H9 (cell line): Measurements from ENCODE around the gene SPINT1. TPM values are rescaled to one million over a fixed set of nuclear protein-coding genes. Genes with fewer than 3 reads are reported as not detected.

Experiments used
- DNase-seq: peaks from one replicate; pipeline ENCODE4 v3.0.0-alpha.2; 2017
- H2AFZ ChIP-seq: one replicate; pipeline ENCODE4 v1.6.1; 2013; ENCODE audit warnings: mild to moderate bottlenecking, low read length, control low read depth, moderate library complexity
- H2AK5ac ChIP-seq: 2 replicates; pipeline ENCODE4 v1.6.1; 2013; ENCODE audit warnings: low read length, control low read depth, mixed read lengths; ENCODE audit not compliant: insufficient read length
- H2BK120ac ChIP-seq: one replicate; pipeline ENCODE4 v1.6.1; 2013; ENCODE audit warnings: low read depth, mild to moderate bottlenecking, low read length, control low read depth, inconsistent platforms; ENCODE audit not compliant: poor library complexity, severe bottlenecking
- H2BK12ac ChIP-seq: 2 replicates; pipeline ENCODE4 v1.6.1; 2013; ENCODE audit warnings: low read length, control low read depth, mixed read lengths, low read depth; ENCODE audit not compliant: insufficient read length
- H2BK15ac ChIP-seq: 2 replicates; pipeline ENCODE4 v1.6.1; 2013; ENCODE audit warnings: low read depth, low read length, control low read depth
- H2BK20ac ChIP-seq: one replicate; pipeline ENCODE4 v1.6.1; 2013; ENCODE audit warnings: low read depth, mild to moderate bottlenecking, low read length, control low read depth, inconsistent platforms; ENCODE audit not compliant: poor library complexity, severe bottlenecking
- H2BK5ac ChIP-seq: 2 replicates; pipeline ENCODE4 v1.6.1; 2013; ENCODE audit warnings: low read length, control low read depth, mixed read lengths; ENCODE audit not compliant: insufficient read length
- H3K14ac ChIP-seq: 2 replicates; pipeline ENCODE4 v1.6.1; 2013; ENCODE audit warnings: low read length, control low read depth; ENCODE audit not compliant: insufficient read depth
- H3K18ac ChIP-seq: 2 replicates; pipeline ENCODE4 v1.6.1; 2013; ENCODE audit warnings: low read depth, mild to moderate bottlenecking, mixed read lengths, low read length, control low read depth; ENCODE audit not compliant: insufficient read length
- H3K23ac ChIP-seq: 2 replicates; pipeline ENCODE4 v1.6.1; 2013; ENCODE audit warnings: low read length, control low read depth, mixed read lengths, low read depth; ENCODE audit not compliant: insufficient read length
- H3K23me2 ChIP-seq: 2 replicates; pipeline ENCODE4 v1.6.1; 2013; ENCODE audit warnings: low read depth, mild to moderate bottlenecking, mixed read lengths, low read length, control low read depth; ENCODE audit not compliant: insufficient read length, poor library complexity, severe bottlenecking
- H3K27ac ChIP-seq: 2 replicates; pipeline ENCODE4 v1.5.1; 2013; ENCODE audit warnings: low read length, control low read depth, mixed read lengths, low read depth; ENCODE audit not compliant: insufficient read length
- H3K27me3 ChIP-seq: 2 replicates; pipeline ENCODE4 v1.6.1; 2013; ENCODE audit warnings: low read length, control low read depth, inconsistent platforms; ENCODE audit not compliant: insufficient read depth
- H3K4ac ChIP-seq: 2 replicates; pipeline ENCODE4 v1.6.1; 2013; ENCODE audit warnings: low read depth, mild to moderate bottlenecking, control low read depth, inconsistent platforms, low read length, moderate library complexity
- H3K4me1 ChIP-seq: 2 replicates; pipeline ENCODE4 v1.6.1; 2013; ENCODE audit warnings: low read length, control low read depth, inconsistent platforms; ENCODE audit not compliant: insufficient read depth
- H3K4me2 ChIP-seq: 2 replicates; pipeline ENCODE4 v1.6.1; 2013; ENCODE audit warnings: low read length, control low read depth, mixed read lengths; ENCODE audit not compliant: insufficient read length, insufficient read depth
- H3K56ac ChIP-seq: 2 replicates; pipeline ENCODE4 v1.6.1; 2013; ENCODE audit warnings: low read depth, mild to moderate bottlenecking, mixed read lengths, low read length, control low read depth; ENCODE audit not compliant: insufficient read length
- H3K79me1 ChIP-seq: 2 replicates; pipeline ENCODE4 v1.6.1; 2013; ENCODE audit warnings: low read depth, mild to moderate bottlenecking, moderate library complexity, low read length, control low read depth, inconsistent platforms; ENCODE audit not compliant: insufficient read depth, poor library complexity, severe bottlenecking
- H3K79me2 ChIP-seq: 2 replicates; pipeline ENCODE4 v1.6.1; 2013; ENCODE audit warnings: low read length, control low read depth, inconsistent platforms; ENCODE audit not compliant: insufficient read depth
- H3K9ac ChIP-seq: 2 replicates; pipeline ENCODE4 v1.6.1; 2013; ENCODE audit warnings: low read length, control low read depth, mixed read lengths; ENCODE audit not compliant: insufficient read length; ENCODE audit errors: extremely low read depth
- H3K9me3 ChIP-seq: one replicate; pipeline ENCODE4 v1.6.1; 2013; ENCODE audit warnings: low read depth, low read length, inconsistent platforms; ENCODE audit not compliant: control insufficient read depth
- H3T11ph ChIP-seq: one replicate; pipeline ENCODE4 v1.6.1; 2013; ENCODE audit warnings: mild to moderate bottlenecking, low read length, control low read depth, inconsistent platforms
- H4K20me1 ChIP-seq: one replicate; pipeline ENCODE4 v1.6.1; 2013; ENCODE audit not compliant: control insufficient read depth, insufficient read length, insufficient read depth
- H4K5ac ChIP-seq: 2 replicates; pipeline ENCODE4 v1.6.1; 2013; ENCODE audit warnings: low read depth, mild to moderate bottlenecking, mixed read lengths, low read length, control low read depth; ENCODE audit not compliant: insufficient read length
- H4K8ac ChIP-seq: replicated peaks from 2 replicates; pipeline ENCODE4 v1.6.1; 2013; ENCODE audit warnings: low read length, control low read depth, mixed read lengths, low read depth; ENCODE audit not compliant: insufficient read length
- H4K91ac ChIP-seq: 2 replicates; pipeline ENCODE4 v1.6.1; 2013; ENCODE audit warnings: low read depth, mild to moderate bottlenecking, moderate library complexity, mixed read lengths, low read length, control low read depth; ENCODE audit not compliant: insufficient read length
- H3K27ac Mint-ChIP-seq, 3 experiments: 2 replicates in 2 of 3; 3 replicates in 1 of 3; pipeline ENCODE4 v1.8.0; 2020 to 2021; ENCODE audit warnings: mixed read lengths in 3 of 3, mild to moderate bottlenecking in 1 of 3, moderate library complexity in 1 of 3
- H3K27me3 Mint-ChIP-seq: 2 replicates; pipeline ENCODE4 v1.8.0; 2021; ENCODE audit warnings: low read depth, mild to moderate bottlenecking, moderate library complexity, mixed read lengths
- H3K36me3 Mint-ChIP-seq, 3 experiments: 2 replicates in 2 of 3; 3 replicates in 1 of 3; pipeline ENCODE4 v1.8.0; 2020 to 2021; ENCODE audit warnings: low read depth in 3 of 3, mixed read lengths in 3 of 3; ENCODE audit not compliant: insufficient read depth in 1 of 3
- H3K4me1 Mint-ChIP-seq, 2 experiments: 2 replicates each; pipeline ENCODE4 v1.8.0; 2020; ENCODE audit warnings: mixed read lengths in 2 of 2
- H3K4me3 Mint-ChIP-seq, 2 experiments: 2 replicates in 1 of 2; 3 replicates in 1 of 2; pipeline ENCODE4 v1.8.0; 2020 to 2021; ENCODE audit warnings: mild to moderate bottlenecking in 2 of 2, mixed read lengths in 2 of 2, moderate library complexity in 1 of 2
- H3K9me3 Mint-ChIP-seq, 2 experiments: 2 replicates in 1 of 2; 3 replicates in 1 of 2; pipeline ENCODE4 v1.8.0; 2020; ENCODE audit warnings: mild to moderate bottlenecking in 2 of 2, mixed read lengths in 2 of 2, moderate library complexity in 1 of 2
- WGBS: extraction: QIAGEN DNeasy Blood & Tissue Kit; methylation state at CpG from one replicate; pipeline ENCODE4 v1.1.7; 2013; ENCODE audit warnings: missing lambda C conversion rate, low lambda C conversion rate, mixed read lengths; ENCODE audit not compliant: insufficient read length; ENCODE audit errors: extremely low coverage; 5-methylcytosine and 5-hydroxymethylcytosine counted together
- total RNA-seq: library from RNA; stranded (reverse); gene quantifications from 2 replicates; pipeline ENCODE4 v1.2.1, GENCODE V29; 2021
- TF ChIP-seq, protein P1 (sequence below): fragments of 200-600 bp; sonication (generic); conservative IDR thresholded peaks from 3 replicates; pipeline ENCODE4 v1.8.0; 2021; ENCODE audit warnings: antibody characterized with exemption, mild to moderate bottlenecking

SPINT1 gene
- total RNA-seq, 1 experiment from 2014 or later, result 130 TPM

DNA sequence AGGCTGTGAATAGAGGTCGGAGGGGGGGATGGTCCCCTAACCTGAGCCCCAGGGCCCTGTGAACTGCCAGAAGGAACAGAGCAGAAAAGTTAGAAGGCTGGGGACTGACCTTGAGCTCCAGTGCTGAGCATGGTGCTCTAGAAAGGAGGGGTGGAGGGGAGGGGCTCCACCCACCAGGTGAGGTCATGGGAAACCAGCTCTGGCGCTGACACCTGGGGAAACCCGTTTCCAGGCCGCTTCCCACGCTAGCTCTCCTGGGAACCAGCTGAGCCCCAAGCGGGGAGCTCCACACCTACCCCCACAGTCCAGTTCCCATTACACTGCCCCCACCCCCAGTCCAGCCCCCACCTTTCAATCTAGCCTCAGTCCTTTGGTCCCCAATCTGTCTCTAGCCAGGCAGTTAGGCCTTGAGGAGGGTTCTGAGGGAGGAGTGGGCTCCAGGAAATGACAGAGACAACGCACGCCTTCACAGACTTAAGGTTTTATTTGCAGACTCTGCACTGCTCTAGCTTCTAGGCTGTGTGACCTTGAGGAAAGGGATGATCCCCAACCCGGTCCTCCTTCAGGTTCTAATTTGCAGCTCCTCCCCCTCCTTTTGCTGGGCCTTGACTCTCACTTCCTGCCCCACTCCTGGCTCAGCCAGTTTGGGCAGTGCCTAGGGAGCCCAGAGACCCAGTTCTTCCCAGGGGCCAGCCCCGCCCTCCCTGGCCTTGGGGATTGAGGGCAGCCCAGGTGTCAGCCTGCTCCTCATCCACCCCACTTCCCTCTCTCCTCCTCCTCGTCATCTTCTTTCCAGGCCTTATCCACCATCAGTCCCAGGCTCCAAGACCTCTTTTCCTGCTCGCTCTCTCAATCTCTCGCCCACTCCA is 28.1 kb downstream of the SPINT1 start:
- Histone ChIP-seq H4K91ac (no peak overlapping the region), H4K5ac (no peak overlapping the region), H2BK12ac (no peak overlapping the region), H3T11ph (no peak overlapping the region), H2BK20ac (no peak overlapping the region), H2BK15ac (no peak overlapping the region; the same call in 1 of the 2 replicates), H3K56ac (no peak overlapping the region), H3K79me2 (no peaks in the 10 kb centered on the region), H2AK5ac (no peak overlapping the region), H3K14ac (no peak overlapping the region), H3K4me1 (no peaks in the 10 kb centered on the region; the same call in 1 of the 2 replicates), H3K4ac (no peak overlapping the region), H3K23ac (no peak overlapping the region), H3K27ac (no peak overlapping the region), H2BK120ac (no peak overlapping the region), H4K8ac (no peak overlapping the region), H2AFZ (no peak overlapping the region), H2BK5ac (no peak overlapping the region), H3K18ac (no peak overlapping the region), H3K4me2 (peak overlapping the region; percentile 8), H4K20me1 (no peaks in the 10 kb centered on the region), H3K23me2 (peaks cover 3% of the 10 kb centered on the region), H3K27me3 (no peaks in the 10 kb centered on the region), H3K9me3 (no peaks in the 10 kb centered on the region), H3K9ac (no peak overlapping the region), H3K79me1 (no peaks in the 10 kb centered on the region)
- Mint-ChIP-seq H3K4me1 (peaks cover 23 to 38% of the 10 kb centered on the region in 2 experiments), H3K9me3 (no peaks in the 10 kb centered on the region; a peak in 1 of 5 replicates), H3K27ac (peak overlapping the region in 2 of 3 experiments; percentile 20 to 54; a peak in 4 of 7 replicates), H3K4me3 (peak overlapping the region; percentile 32 to 55; a peak in 3 of 5 replicates), H3K36me3 (no peaks in the 10 kb centered on the region), H3K27me3 (peaks cover 2% of the 10 kb centered on the region)
- no CpG with 5 or more reads among the region's 13 CpGs for WGBS
- TF ChIP-seq, protein P1, sequence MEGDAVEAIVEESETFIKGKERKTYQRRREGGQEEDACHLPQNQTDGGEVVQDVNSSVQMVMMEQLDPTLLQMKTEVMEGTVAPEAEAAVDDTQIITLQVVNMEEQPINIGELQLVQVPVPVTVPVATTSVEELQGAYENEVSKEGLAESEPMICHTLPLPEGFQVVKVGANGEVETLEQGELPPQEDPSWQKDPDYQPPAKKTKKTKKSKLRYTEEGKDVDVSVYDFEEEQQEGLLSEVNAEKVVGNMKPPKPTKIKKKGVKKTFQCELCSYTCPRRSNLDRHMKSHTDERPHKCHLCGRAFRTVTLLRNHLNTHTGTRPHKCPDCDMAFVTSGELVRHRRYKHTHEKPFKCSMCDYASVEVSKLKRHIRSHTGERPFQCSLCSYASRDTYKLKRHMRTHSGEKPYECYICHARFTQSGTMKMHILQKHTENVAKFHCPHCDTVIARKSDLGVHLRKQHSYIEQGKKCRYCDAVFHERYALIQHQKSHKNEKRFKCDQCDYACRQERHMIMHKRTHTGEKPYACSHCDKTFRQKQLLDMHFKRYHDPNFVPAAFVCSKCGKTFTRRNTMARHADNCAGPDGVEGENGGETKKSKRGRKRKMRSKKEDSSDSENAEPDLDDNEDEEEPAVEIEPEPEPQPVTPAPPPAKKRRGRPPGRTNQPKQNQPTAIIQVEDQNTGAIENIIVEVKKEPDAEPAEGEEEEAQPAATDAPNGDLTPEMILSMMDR, result no peak
- DNase-seq, result peak; percentile 79
